ENCODE data around the gene FIGN.

FIGN gene

DNA sequence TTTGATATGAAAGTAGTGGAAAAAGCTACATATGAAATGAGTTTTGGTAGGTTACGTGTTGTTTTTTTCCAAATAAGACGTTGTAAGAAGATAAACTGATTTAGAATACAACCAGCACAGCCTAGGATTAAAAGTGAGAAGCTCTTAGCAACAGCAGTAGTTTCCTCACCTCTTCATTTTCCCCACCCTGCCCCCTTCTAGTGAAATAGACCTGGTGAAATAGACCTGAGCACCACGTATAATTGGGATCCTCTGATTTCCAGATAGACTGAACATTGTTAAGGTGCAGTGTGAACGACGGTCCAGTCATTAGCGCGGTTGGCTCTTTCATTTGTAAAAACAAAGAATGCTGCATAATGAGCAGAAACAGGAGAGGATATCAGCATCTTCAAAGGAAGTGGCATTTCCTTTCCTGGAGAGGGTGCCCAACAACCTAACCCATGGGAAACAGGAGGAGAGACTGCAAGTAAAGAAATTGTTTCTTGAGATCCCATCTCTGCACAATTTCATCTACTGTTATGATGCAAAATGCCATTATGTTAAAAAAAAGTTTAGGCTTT is 114.3 kb downstream of the FIGN start:
- no peak for DNase-seq (ENCODE audit: low read depth)
- TF ChIP-seq MYC (IDR thresholded peaks at IDR 0.05; ENCODE audit: low read depth, low read length), result no peak
- TF ChIP-seq, protein P1, sequence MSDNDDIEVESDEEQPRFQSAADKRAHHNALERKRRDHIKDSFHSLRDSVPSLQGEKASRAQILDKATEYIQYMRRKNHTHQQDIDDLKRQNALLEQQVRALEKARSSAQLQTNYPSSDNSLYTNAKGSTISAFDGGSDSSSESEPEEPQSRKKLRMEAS (IDR thresholded peaks at IDR 0.05; ENCODE audit: low read depth, low read length), result no peak
- TF ChIP-seq POLR2A (IDR thresholded peaks at IDR 0.05; ENCODE audit: extremely low read depth, insufficient read length), result no peak
- TF ChIP-seq, protein P2, sequence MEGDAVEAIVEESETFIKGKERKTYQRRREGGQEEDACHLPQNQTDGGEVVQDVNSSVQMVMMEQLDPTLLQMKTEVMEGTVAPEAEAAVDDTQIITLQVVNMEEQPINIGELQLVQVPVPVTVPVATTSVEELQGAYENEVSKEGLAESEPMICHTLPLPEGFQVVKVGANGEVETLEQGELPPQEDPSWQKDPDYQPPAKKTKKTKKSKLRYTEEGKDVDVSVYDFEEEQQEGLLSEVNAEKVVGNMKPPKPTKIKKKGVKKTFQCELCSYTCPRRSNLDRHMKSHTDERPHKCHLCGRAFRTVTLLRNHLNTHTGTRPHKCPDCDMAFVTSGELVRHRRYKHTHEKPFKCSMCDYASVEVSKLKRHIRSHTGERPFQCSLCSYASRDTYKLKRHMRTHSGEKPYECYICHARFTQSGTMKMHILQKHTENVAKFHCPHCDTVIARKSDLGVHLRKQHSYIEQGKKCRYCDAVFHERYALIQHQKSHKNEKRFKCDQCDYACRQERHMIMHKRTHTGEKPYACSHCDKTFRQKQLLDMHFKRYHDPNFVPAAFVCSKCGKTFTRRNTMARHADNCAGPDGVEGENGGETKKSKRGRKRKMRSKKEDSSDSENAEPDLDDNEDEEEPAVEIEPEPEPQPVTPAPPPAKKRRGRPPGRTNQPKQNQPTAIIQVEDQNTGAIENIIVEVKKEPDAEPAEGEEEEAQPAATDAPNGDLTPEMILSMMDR (IDR thresholded peaks at IDR 0.05; ENCODE audit: low read depth, low read length), result no peak
- H3K4me3 ChIP-seq (ENCODE audit: low read depth, low read length), result no peak overlapping the region

DNA sequence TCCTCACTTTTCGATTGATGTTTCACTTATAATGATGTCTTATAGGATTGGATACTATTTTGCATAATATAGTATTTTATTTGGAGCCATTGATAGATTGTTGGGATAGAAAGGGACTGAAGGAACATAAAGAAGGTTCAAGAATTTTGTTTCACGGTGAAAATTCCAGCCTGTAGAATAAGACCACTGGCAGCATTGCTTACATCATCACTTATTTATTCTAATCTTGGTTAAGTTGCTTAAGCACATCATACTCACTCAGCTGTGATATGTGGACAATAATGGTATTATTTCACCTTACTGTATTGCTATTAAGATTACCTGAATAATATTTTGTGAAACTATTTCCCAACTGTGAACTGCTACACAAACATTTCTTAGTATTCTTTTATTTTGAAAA is 118.3 kb downstream of the FIGN start:
- TF ChIP-seq, protein P2 (IDR thresholded peaks at IDR 0.05; ENCODE audit: low read depth, low read length), result no peak
- TF ChIP-seq MYC (IDR thresholded peaks at IDR 0.05; ENCODE audit: low read depth, low read length) (no peak), POLR2A (IDR thresholded peaks at IDR 0.05; ENCODE audit: extremely low read depth, insufficient read length) (no peak)
- TF ChIP-seq, protein P1 (IDR thresholded peaks at IDR 0.05; ENCODE audit: low read depth, low read length), result no peak
- H3K4me3 ChIP-seq (ENCODE audit: low read depth, low read length), result no peak overlapping the region
- no peak for DNase-seq (ENCODE audit: low read depth)

DNA sequence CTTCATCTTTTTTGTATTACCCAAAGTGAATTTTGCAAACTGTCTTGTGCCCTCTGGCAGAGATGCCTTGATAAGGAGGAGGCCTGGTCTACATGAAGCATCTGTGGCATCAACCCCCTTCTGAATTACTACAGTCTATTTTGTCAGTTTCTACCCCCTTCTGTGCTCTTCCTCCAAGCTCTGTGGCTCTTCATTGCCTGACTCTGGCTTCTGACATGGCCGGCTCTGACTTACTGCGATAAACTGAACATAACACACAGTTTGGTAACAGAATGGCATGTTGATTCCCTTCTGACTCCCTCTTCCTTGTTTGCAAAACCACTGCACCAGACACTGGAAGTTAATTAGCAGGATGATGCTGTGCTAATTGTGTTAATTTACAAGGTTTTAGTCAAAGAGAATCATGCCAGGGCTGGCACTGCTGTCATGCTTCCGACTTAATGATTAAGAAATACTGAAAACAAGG is 122.5 kb downstream of the FIGN start:
- TF ChIP-seq MYC (IDR thresholded peaks at IDR 0.05; ENCODE audit: low read depth, low read length) (no peak), POLR2A (IDR thresholded peaks at IDR 0.05; ENCODE audit: extremely low read depth, insufficient read length) (no peak)
- TF ChIP-seq, protein P1 (IDR thresholded peaks at IDR 0.05; ENCODE audit: low read depth, low read length), result no peak
- TF ChIP-seq, protein P2 (IDR thresholded peaks at IDR 0.05; ENCODE audit: low read depth, low read length), result no peak
- no peak overlapping the region for H3K4me3 ChIP-seq (ENCODE audit: low read depth, low read length)
- no peak for DNase-seq (ENCODE audit: low read depth)

DNA sequence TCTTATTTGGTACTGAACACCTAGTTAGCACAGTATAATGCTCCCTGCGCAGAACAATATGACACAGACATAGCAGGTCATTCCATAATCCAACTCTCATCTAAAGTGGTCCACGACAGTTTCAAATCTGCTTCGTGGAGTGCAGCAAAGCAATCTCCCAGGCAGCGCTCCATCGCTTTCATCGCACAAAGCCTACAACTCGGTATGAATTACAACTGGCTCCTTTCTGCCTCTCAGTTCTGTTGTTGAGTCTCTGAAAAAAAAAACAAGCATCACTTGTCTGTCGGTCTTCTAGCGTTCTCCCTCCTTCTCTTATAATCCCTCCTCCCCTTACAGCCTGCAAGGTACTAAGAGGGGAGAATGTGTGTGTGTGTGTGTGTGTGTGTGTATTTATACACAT is 123.5 kb downstream of the FIGN start:
- no peak for DNase-seq (ENCODE audit: low read depth)
- H3K4me3 ChIP-seq (ENCODE audit: low read depth, low read length), result no peak overlapping the region
- TF ChIP-seq POLR2A (IDR thresholded peaks at IDR 0.05; ENCODE audit: extremely low read depth, insufficient read length) (no peak), MYC (IDR thresholded peaks at IDR 0.05; ENCODE audit: low read depth, low read length) (no peak)
- TF ChIP-seq, protein P1 (IDR thresholded peaks at IDR 0.05; ENCODE audit: low read depth, low read length), result no peak
- TF ChIP-seq, protein P2 (IDR thresholded peaks at IDR 0.05; ENCODE audit: low read depth, low read length), result no peak

DNA sequence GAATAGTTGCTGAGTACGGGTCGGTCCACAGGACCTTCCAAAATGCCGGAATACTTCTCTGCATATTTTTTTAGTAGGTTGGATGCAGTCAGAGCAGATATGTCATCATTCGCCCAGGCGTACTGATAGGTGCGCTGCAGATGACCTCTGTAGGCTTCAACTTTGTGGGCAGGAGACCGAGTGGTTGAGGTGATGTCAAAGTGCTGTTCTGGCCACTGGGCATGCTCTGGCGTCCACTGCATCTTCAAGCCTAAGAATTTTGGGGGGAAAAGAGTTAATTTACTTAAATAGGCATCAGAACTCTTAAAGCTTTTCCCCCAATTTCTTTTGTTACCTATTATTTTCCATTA is 124.3 kb downstream of the FIGN start:
- TF ChIP-seq, protein P2 (IDR thresholded peaks at IDR 0.05; ENCODE audit: low read depth, low read length), result no peak
- no peak for TF ChIP-seq POLR2A (IDR thresholded peaks at IDR 0.05; ENCODE audit: extremely low read depth, insufficient read length)
- TF ChIP-seq, protein P1 (IDR thresholded peaks at IDR 0.05; ENCODE audit: low read depth, low read length), result no peak
- TF ChIP-seq MYC (IDR thresholded peaks at IDR 0.05; ENCODE audit: low read depth, low read length), result no peak
- H3K4me3 ChIP-seq (ENCODE audit: low read depth, low read length), result no peak overlapping the region

More for the DNA sequence above, 124.3 kb downstream of the FIGN start:
- DNase-seq (ENCODE audit: low read depth), result no peak
